ENCODE results near the gene CCDC40.

DNA sequence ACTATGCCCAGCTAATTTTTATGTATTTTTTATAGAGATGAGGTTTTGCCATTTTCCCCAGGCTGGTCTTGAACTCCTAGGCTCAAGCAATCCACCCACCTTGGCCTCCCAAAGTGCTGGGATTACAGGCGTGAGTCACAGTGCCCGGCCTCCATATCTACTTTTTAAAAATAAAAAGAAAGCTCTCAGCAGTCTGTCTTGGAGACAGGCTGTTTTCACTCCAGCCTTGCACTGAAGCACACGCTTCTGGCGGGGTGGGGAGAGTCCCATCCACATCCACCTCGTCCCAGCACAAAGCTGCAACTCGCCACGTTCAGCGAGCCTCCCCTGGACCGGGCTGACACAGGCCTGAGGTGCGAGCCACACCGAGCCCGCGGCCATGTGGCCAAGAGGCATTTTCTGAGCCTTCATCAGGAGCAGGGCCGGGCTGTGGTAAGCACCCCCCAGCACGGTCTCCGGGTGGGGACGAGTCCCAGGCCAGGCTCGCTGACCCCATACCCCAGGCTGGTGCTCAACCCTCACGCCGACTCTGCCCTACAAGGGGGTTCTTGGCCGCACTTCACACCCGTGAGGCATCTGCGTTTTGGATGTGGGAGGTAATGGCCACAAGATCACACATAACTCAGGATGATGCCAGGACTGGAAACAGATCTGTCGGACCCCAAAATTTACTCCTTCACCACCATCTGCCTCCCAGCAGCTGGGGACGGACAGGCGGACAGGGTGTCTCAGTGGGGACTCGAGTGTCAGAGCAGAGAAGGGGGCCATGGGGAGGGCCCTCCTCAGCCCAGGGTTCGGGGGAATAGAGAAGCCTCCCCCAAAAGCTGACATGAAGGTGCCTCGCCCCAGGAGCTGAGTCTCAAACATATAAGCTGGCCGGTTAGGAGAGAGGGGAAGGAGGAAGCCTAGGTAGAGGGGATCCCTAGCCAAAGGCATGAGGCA is 29.4 kb upstream of the CCDC40 start:
- TF ChIP-seq, protein P1, sequence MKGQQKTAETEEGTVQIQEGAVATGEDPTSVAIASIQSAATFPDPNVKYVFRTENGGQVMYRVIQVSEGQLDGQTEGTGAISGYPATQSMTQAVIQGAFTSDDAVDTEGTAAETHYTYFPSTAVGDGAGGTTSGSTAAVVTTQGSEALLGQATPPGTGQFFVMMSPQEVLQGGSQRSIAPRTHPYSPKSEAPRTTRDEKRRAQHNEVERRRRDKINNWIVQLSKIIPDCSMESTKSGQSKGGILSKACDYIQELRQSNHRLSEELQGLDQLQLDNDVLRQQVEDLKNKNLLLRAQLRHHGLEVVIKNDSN (CRISPR knock-in tag; IDR thresholded peaks at IDR 0.05): no peak
- TF ChIP-seq, protein P2, sequence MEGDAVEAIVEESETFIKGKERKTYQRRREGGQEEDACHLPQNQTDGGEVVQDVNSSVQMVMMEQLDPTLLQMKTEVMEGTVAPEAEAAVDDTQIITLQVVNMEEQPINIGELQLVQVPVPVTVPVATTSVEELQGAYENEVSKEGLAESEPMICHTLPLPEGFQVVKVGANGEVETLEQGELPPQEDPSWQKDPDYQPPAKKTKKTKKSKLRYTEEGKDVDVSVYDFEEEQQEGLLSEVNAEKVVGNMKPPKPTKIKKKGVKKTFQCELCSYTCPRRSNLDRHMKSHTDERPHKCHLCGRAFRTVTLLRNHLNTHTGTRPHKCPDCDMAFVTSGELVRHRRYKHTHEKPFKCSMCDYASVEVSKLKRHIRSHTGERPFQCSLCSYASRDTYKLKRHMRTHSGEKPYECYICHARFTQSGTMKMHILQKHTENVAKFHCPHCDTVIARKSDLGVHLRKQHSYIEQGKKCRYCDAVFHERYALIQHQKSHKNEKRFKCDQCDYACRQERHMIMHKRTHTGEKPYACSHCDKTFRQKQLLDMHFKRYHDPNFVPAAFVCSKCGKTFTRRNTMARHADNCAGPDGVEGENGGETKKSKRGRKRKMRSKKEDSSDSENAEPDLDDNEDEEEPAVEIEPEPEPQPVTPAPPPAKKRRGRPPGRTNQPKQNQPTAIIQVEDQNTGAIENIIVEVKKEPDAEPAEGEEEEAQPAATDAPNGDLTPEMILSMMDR (IDR thresholded peaks at IDR 0.05): no peak
- TF ChIP-seq, protein P3, sequence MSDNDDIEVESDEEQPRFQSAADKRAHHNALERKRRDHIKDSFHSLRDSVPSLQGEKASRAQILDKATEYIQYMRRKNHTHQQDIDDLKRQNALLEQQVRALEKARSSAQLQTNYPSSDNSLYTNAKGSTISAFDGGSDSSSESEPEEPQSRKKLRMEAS (CRISPR knock-in tag; IDR thresholded peaks at IDR 0.05): no peak
- TF ChIP-seq, protein P4, sequence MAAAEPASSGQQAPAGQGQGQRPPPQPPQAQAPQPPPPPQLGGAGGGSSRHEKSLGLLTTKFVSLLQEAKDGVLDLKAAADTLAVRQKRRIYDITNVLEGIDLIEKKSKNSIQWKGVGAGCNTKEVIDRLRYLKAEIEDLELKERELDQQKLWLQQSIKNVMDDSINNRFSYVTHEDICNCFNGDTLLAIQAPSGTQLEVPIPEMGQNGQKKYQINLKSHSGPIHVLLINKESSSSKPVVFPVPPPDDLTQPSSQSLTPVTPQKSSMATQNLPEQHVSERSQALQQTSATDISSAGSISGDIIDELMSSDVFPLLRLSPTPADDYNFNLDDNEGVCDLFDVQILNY (CRISPR knock-in tag; IDR thresholded peaks at IDR 0.05): no peak
- TF ChIP-seq, protein P5, sequence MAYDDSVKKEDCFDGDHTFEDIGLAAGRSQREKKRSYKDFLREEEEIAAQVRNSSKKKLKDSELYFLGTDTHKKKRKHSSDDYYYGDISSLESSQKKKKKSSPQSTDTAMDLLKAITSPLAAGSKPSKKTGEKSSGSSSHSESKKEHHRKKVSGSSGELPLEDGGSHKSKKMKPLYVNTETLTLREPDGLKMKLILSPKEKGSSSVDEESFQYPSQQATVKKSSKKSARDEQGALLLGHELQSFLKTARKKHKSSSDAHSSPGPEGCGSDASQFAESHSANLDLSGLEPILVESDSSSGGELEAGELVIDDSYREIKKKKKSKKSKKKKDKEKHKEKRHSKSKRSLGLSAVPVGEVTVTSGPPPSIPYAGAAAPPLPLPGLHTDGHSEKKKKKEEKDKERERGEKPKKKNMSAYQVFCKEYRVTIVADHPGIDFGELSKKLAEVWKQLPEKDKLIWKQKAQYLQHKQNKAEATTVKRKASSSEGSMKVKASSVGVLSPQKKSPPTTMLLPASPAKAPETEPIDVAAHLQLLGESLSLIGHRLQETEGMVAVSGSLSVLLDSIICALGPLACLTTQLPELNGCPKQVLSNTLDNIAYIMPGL (CRISPR knock-in tag; IDR thresholded peaks at IDR 0.05): no peak
- TF ChIP-seq ZNF121 (CRISPR knock-in tag; IDR thresholded peaks at IDR 0.05) (no peak), CREM (CRISPR knock-in tag; IDR thresholded peaks at IDR 0.05) (no peak)
- TF ChIP-seq, protein P6, sequence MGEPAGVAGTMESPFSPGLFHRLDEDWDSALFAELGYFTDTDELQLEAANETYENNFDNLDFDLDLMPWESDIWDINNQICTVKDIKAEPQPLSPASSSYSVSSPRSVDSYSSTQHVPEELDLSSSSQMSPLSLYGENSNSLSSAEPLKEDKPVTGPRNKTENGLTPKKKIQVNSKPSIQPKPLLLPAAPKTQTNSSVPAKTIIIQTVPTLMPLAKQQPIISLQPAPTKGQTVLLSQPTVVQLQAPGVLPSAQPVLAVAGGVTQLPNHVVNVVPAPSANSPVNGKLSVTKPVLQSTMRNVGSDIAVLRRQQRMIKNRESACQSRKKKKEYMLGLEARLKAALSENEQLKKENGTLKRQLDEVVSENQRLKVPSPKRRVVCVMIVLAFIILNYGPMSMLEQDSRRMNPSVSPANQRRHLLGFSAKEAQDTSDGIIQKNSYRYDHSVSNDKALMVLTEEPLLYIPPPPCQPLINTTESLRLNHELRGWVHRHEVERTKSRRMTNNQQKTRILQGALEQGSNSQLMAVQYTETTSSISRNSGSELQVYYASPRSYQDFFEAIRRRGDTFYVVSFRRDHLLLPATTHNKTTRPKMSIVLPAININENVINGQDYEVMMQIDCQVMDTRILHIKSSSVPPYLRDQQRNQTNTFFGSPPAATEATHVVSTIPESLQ (CRISPR knock-in tag; IDR thresholded peaks at IDR 0.05): no peak

Data from WTC11 (cell line).